NB4 (cell line): ENCODE measurements around the gene MAT2A.

Source experiments
- DNase-seq: peaks from one replicate; pipeline ENCODE4 v3.0.0; 2010; ENCODE audit warnings: low read depth
- H3K4me3 ChIP-seq: one replicate; pipeline ENCODE4 v1.5.1; 2011; ENCODE audit warnings: mild to moderate bottlenecking, low read depth, low read length, moderate library complexity
- CTCF ChIP-seq: IDR thresholded peaks from one replicate; pipeline ENCODE4 v1.5.1; 2012; ENCODE audit warnings: low read depth, low read length
- MAX ChIP-seq: IDR thresholded peaks from 2 replicates; pipeline ENCODE4 v1.6.1; 2011; ENCODE audit warnings: low read depth, low read length
- MYC ChIP-seq: IDR thresholded peaks from 2 replicates; pipeline ENCODE4 v1.6.1; 2011; ENCODE audit warnings: low read depth, low read length
- POLR2A ChIP-seq: IDR thresholded peaks from 2 replicates; pipeline ENCODE4 v1.6.1; 2011; ENCODE audit warnings: mild to moderate bottlenecking; ENCODE audit not compliant: insufficient read length; ENCODE audit errors: extremely low read depth

Gene MAT2A

GRCh38 chr2:85523062-85523902 is 15.7 kb upstream of the MAT2A start:
- H3K4me3 ChIP-seq: no peak overlapping the region
- no peak for TF ChIP-seq CTCF
- TF ChIP-seq MYC: no peak
- TF ChIP-seq MAX: no peak
- TF ChIP-seq POLR2A: no peak
- no peak for DNase-seq

- no peak overlapping the region for H3K4me3 ChIP-seq
- no peak for TF ChIP-seq POLR2A
- TF ChIP-seq MAX: no peak
- TF ChIP-seq MYC: no peak
- TF ChIP-seq CTCF: no peak
- DNase-seq: no peak
Observed at GRCh38 chr2:85523903-85524335, 15.0 kb upstream of the MAT2A start.

GRCh38 chr2:85524336-85524908 is 14.5 kb upstream of the MAT2A start:
- TF ChIP-seq POLR2A: peak; percentile 11
- no peak for TF ChIP-seq CTCF
- peak; percentile 83 for DNase-seq
- H3K4me3 ChIP-seq: peak overlapping the region; percentile 4

GRCh38 chr2:85525029-85525428 is 13.9 kb upstream of the MAT2A start:
- DNase-seq: peak; percentile 33
- TF ChIP-seq CTCF (no peak), POLR2A (no peak), MYC (no peak), MAX (no peak)
- peak overlapping the region; percentile 39 for H3K4me3 ChIP-seq

- DNase-seq: peak; percentile 80
- TF ChIP-seq MAX (no peak), CTCF (no peak), POLR2A (no peak), MYC (peak; percentile 32; the same call in 1 of the 2 replicates)
- peak overlapping the region; percentile 39 for H3K4me3 ChIP-seq
Observed at GRCh38 chr2:85525567-85525966, 13.4 kb upstream of the MAT2A start.
